ENCODE data around the gene ZBED6.
"Not testable (repeated sequence)": the region's sequence is repeated elsewhere in the genome, so short reads cannot be mapped to it uniquely, and the experiment has no call there.

GRCh38 chr1:203758749-203759148 is 36.7 kb upstream of the ZBED6 start:
- TF ChIP-seq ZNF511 (CRISPR knock-in tag; IDR thresholded peaks at IDR 0.05); FOS (IDR thresholded peaks at IDR 0.05; ENCODE audit: extremely low read depth, insufficient read length); HNRNPLL (IDR thresholded peaks at IDR 0.05; ENCODE audit: low read depth, low read length, poor library complexity, severe bottlenecking); LEF1 (IDR thresholded peaks at IDR 0.05); RHOXF2B (CRISPR knock-in tag; conservative IDR thresholded peaks at IDR 0.05); CTCF (IDR thresholded peaks at IDR 0.05 in 2 of 3, conservative IDR thresholded peaks at IDR 0.05 in 1 of 3; ENCODE audit: insufficient read depth in 2 of 3, low read depth in 1 of 3, low read length in 3 of 3): not testable (repeated sequence)

Data from K562 (cell line).